Activated CD8-positive, alpha-beta memory T cell treated with anti-CD3 and anti-CD28 coated beads, Interleukin-2, amount 50 U/mL, for 1 hour (primary cell): ENCODE measurements around the gene ENTREP1.
"Not testable (repeated sequence)": the region's sequence is repeated elsewhere in the genome, so short reads cannot be mapped to it uniquely, and the experiment has no call there.

ENCODE experiments used
- DNase-seq: peaks from one replicate; pipeline ENCODE4 v3.0.0-alpha.2; 2020; ENCODE audit errors: extremely low read depth

ENTREP1 gene

GRCh38 chr9:69371001-69371400, 46.0 kb downstream of the ENTREP1 start:
- no peak for DNase-seq

- DNase-seq, result no peak
Observed at GRCh38 chr9:69376651-69377050, 51.6 kb downstream of the ENTREP1 start.

- DNase-seq, result no peak
Observed at GRCh38 chr9:69377291-69377690, 52.3 kb downstream of the ENTREP1 start.

- no peak for DNase-seq
Observed at GRCh38 chr9:69377981-69378380, 53.0 kb downstream of the ENTREP1 start.

GRCh38 chr9:69379270-69379982, 54.4 kb downstream of the ENTREP1 start:
- DNase-seq, result no peak

- no peak for DNase-seq
Observed at GRCh38 chr9:69380301-69380700, 55.3 kb downstream of the ENTREP1 start.

GRCh38 chr9:69380811-69381210, 55.8 kb downstream of the ENTREP1 start:
- no peak for DNase-seq

GRCh38 chr9:69382135-69382534, 57.1 kb downstream of the ENTREP1 start:
- no peak for DNase-seq

GRCh38 chr9:69385581-69386033, 60.6 kb downstream of the ENTREP1 start:
- DNase-seq, result no peak

- no peak for DNase-seq
Observed at GRCh38 chr9:69386651-69387050, 61.6 kb downstream of the ENTREP1 start.

GRCh38 chr9:69388596-69388995, 63.6 kb downstream of the ENTREP1 start:
- DNase-seq, result no peak

- DNase-seq, result no peak
Observed at GRCh38 chr9:69389437-69389995, 64.5 kb downstream of the ENTREP1 start.

GRCh38 chr9:69391487-69391886, 66.5 kb downstream of the ENTREP1 start:
- DNase-seq, result no peak

GRCh38 chr9:69391946-69392345, 66.9 kb downstream of the ENTREP1 start:
- no peak for DNase-seq

- DNase-seq, result no peak
Observed at GRCh38 chr9:69392826-69393225, 67.8 kb downstream of the ENTREP1 start.

GRCh38 chr9:69393425-69393824, 68.4 kb downstream of the ENTREP1 start:
- DNase-seq, result no peak

- DNase-seq, result no peak
Observed at GRCh38 chr9:69395718-69396117, 70.7 kb downstream of the ENTREP1 start.

- no peak for DNase-seq
Observed at GRCh38 chr9:69396759-69397158, 71.7 kb downstream of the ENTREP1 start.

- DNase-seq, result no peak
Observed at GRCh38 chr9:69397384-69398214, 72.6 kb downstream of the ENTREP1 start.

GRCh38 chr9:69400470-69400869, 75.5 kb downstream of the ENTREP1 start:
- DNase-seq, result no peak

GRCh38 chr9:69409936-69410335, 84.9 kb downstream of the ENTREP1 start:
- not testable (repeated sequence) for DNase-seq

- DNase-seq, result no peak
Observed at GRCh38 chr9:69411246-69411645, 86.2 kb downstream of the ENTREP1 start.
